ENCODE measurements around the gene BIRC7. TPM values are rescaled to one million over a fixed set of nuclear protein-coding genes. Genes with fewer than 3 reads are reported as not detected.

Gene BIRC7
- total RNA-seq, 2 donors from 2014 or later = not detected

GRCh38 chr20:63275825-63276224, 40.1 kb downstream of the BIRC7 start:
- Mint-ChIP-seq H3K36me3 (no peaks in the 10 kb centered on the region), H3K27me3 (no peaks in the 10 kb centered on the region), H3K27ac (no peak overlapping the region), H3K4me3 (no peak overlapping the region), H3K4me1 (ENCODE audit: low read depth in 2 of 2) (peaks cover 18 to 20% of the 10 kb centered on the region in 2 donors), H3K9me3 (no peaks in the 10 kb centered on the region)
- no peak for ATAC-seq
- no peak for DNase-seq (ENCODE audit: low spot score)

- H3K36me3 Mint-ChIP-seq = no peaks in the 10 kb centered on the region
- no peak overlapping the region for H3K27ac Mint-ChIP-seq
- ATAC-seq = no peak
These were observed 41.3 kb downstream of the BIRC7 start for GRCh38 chr20:63276956-63277355.

GRCh38 chr20:63277466-63278272, 42.0 kb downstream of the BIRC7 start:
- peaks cover 14 to 18% of the 10 kb centered on the region in 2 donors for H3K4me1 Mint-ChIP-seq (ENCODE audit: low read depth in 2 of 2)
- no peaks in the 10 kb centered on the region for H3K27me3 Mint-ChIP-seq
- H3K36me3 Mint-ChIP-seq = no peaks in the 10 kb centered on the region

More at GRCh38 chr20:63276956-63277355, 41.3 kb downstream of the BIRC7 start:
- H3K4me1 Mint-ChIP-seq (ENCODE audit: low read depth in 2 of 2) = peaks cover 14 to 18% of the 10 kb centered on the region in 2 donors
- H3K9me3 Mint-ChIP-seq = no peaks in the 10 kb centered on the region
- DNase-seq (ENCODE audit: low spot score) = no peak
- no peaks in the 10 kb centered on the region for H3K27me3 Mint-ChIP-seq
- H3K4me3 Mint-ChIP-seq = no peak overlapping the region

GRCh38 chr20:63278661-63279060, 43.0 kb downstream of the BIRC7 start:
- no peak overlapping the region for H3K27ac Mint-ChIP-seq
- DNase-seq (ENCODE audit: low spot score) (no peak), ATAC-seq (no peak)
- no peaks in the 10 kb centered on the region for H3K9me3 Mint-ChIP-seq
- peaks cover 10 to 14% of the 10 kb centered on the region in 2 donors for H3K4me1 Mint-ChIP-seq (ENCODE audit: low read depth in 2 of 2)
- H3K36me3 Mint-ChIP-seq = no peaks in the 10 kb centered on the region
- H3K4me3 Mint-ChIP-seq = no peak overlapping the region
- H3K27me3 Mint-ChIP-seq = no peaks in the 10 kb centered on the region

More at GRCh38 chr20:63277466-63278272, 42.0 kb downstream of the BIRC7 start:
- no peak overlapping the region for H3K27ac Mint-ChIP-seq
- DNase-seq (ENCODE audit: low spot score) (no peak), ATAC-seq (no peak)
- H3K4me3 Mint-ChIP-seq = no peak overlapping the region
- no peaks in the 10 kb centered on the region for H3K9me3 Mint-ChIP-seq

GRCh38 chr20:63279931-63280330, 44.2 kb downstream of the BIRC7 start:
- DNase-seq (ENCODE audit: low spot score) (no peak), ATAC-seq (no peak)
- no peaks in the 10 kb centered on the region for H3K9me3 Mint-ChIP-seq
- H3K27ac Mint-ChIP-seq = no peak overlapping the region
- no peaks in the 10 kb centered on the region for H3K27me3 Mint-ChIP-seq
- no peak overlapping the region for H3K4me3 Mint-ChIP-seq
- no peaks in the 10 kb centered on the region for H3K36me3 Mint-ChIP-seq
- peaks cover under 1 to 5% of the 10 kb centered on the region in 2 donors for H3K4me1 Mint-ChIP-seq (ENCODE audit: low read depth in 2 of 2)

- Mint-ChIP-seq H3K9me3 (no peaks in the 10 kb centered on the region), H3K36me3 (no peaks in the 10 kb centered on the region)
These were observed 44.7 kb downstream of the BIRC7 start for GRCh38 chr20:63280371-63280770.

GRCh38 chr20:63280929-63281545, 45.3 kb downstream of the BIRC7 start:
- no peak overlapping the region for H3K27ac Mint-ChIP-seq
- H3K4me1 Mint-ChIP-seq (ENCODE audit: low read depth in 2 of 2) = no peaks in the 10 kb centered on the region
- no peak for ATAC-seq
- no peaks in the 10 kb centered on the region for H3K36me3 Mint-ChIP-seq
- DNase-seq (ENCODE audit: low spot score) = no peak
- no peaks in the 10 kb centered on the region for H3K9me3 Mint-ChIP-seq
- no peak overlapping the region for H3K4me3 Mint-ChIP-seq
- no peaks in the 10 kb centered on the region for H3K27me3 Mint-ChIP-seq

More at GRCh38 chr20:63280371-63280770, 44.7 kb downstream of the BIRC7 start:
- H3K27me3 Mint-ChIP-seq = no peaks in the 10 kb centered on the region
- no peak overlapping the region for H3K27ac Mint-ChIP-seq
- peaks cover 0 to 1% of the 10 kb centered on the region in 2 donors for H3K4me1 Mint-ChIP-seq (ENCODE audit: low read depth in 2 of 2)
- DNase-seq (ENCODE audit: low spot score) (no peak), ATAC-seq (no peak)
- no peak overlapping the region for H3K4me3 Mint-ChIP-seq

GRCh38 chr20:63281742-63282665, 46.3 kb downstream of the BIRC7 start:
- H3K4me1 Mint-ChIP-seq (ENCODE audit: low read depth in 2 of 2) = no peaks in the 10 kb centered on the region
- no peaks in the 10 kb centered on the region for H3K27me3 Mint-ChIP-seq
- H3K4me3 Mint-ChIP-seq = no peak overlapping the region
- DNase-seq (ENCODE audit: low spot score) (no peak), ATAC-seq (no peak)
- H3K27ac Mint-ChIP-seq = no peak overlapping the region
- no peaks in the 10 kb centered on the region for H3K36me3 Mint-ChIP-seq
- H3K9me3 Mint-ChIP-seq = no peaks in the 10 kb centered on the region

- Mint-ChIP-seq H3K4me3 (no peak overlapping the region), H3K27ac (no peak overlapping the region), H3K36me3 (no peaks in the 10 kb centered on the region), H3K9me3 (no peaks in the 10 kb centered on the region), H3K4me1 (ENCODE audit: low read depth in 2 of 2) (no peaks in the 10 kb centered on the region), H3K27me3 (no peaks in the 10 kb centered on the region)
- ATAC-seq = no peak
- no peak for DNase-seq (ENCODE audit: low spot score)
These were observed 47.2 kb downstream of the BIRC7 start for GRCh38 chr20:63282946-63283345.

GRCh38 chr20:63283397-63284082, 47.8 kb downstream of the BIRC7 start:
- ATAC-seq = no peak
- Mint-ChIP-seq H3K36me3 (no peaks in the 10 kb centered on the region), H3K4me1 (ENCODE audit: low read depth in 2 of 2) (no peaks in the 10 kb centered on the region), H3K9me3 (no peaks in the 10 kb centered on the region), H3K4me3 (no peak overlapping the region), H3K27ac (no peak overlapping the region), H3K27me3 (no peaks in the 10 kb centered on the region)
- DNase-seq (ENCODE audit: low spot score) = no peak

GRCh38 chr20:63284083-63284440, 48.4 kb downstream of the BIRC7 start:
- Mint-ChIP-seq H3K27me3 (no peaks in the 10 kb centered on the region), H3K4me1 (ENCODE audit: low read depth in 2 of 2) (no peaks in the 10 kb centered on the region), H3K4me3 (no peak overlapping the region), H3K36me3 (no peaks in the 10 kb centered on the region), H3K27ac (no peak overlapping the region), H3K9me3 (no peaks in the 10 kb centered on the region)
- ATAC-seq (no peak), DNase-seq (ENCODE audit: low spot score) (no peak)

- H3K4me1 Mint-ChIP-seq (ENCODE audit: low read depth in 2 of 2) = no peaks in the 10 kb centered on the region
- ATAC-seq (no peak), DNase-seq (ENCODE audit: low spot score) (no peak)
- no peak overlapping the region for H3K4me3 Mint-ChIP-seq
- no peak overlapping the region for H3K27ac Mint-ChIP-seq
- no peaks in the 10 kb centered on the region for H3K9me3 Mint-ChIP-seq
- H3K27me3 Mint-ChIP-seq = no peaks in the 10 kb centered on the region
- no peaks in the 10 kb centered on the region for H3K36me3 Mint-ChIP-seq
These were observed 48.8 kb downstream of the BIRC7 start for GRCh38 chr20:63284544-63284949.

GRCh38 chr20:63284981-63285524, 49.3 kb downstream of the BIRC7 start:
- ATAC-seq = no peak
- H3K4me3 Mint-ChIP-seq = no peak overlapping the region

More at GRCh38 chr20:63284981-63285524, 49.3 kb downstream of the BIRC7 start:
- no peaks in the 10 kb centered on the region for H3K4me1 Mint-ChIP-seq (ENCODE audit: low read depth in 2 of 2)
- no peaks in the 10 kb centered on the region for H3K9me3 Mint-ChIP-seq
- H3K27ac Mint-ChIP-seq = no peak overlapping the region
- no peaks in the 10 kb centered on the region for H3K27me3 Mint-ChIP-seq
- DNase-seq (ENCODE audit: low spot score) = no peak
- H3K36me3 Mint-ChIP-seq = no peaks in the 10 kb centered on the region

Data from natural killer cell treated with Interleukin-12 subunit alpha and Interleukin-12 subunit beta and Interleukin-15 and Interleukin-18, amount 100 ng/mL, for 72 hours (primary cell).